Skin epidermis (tissue), 12 donors: ENCODE results near the gene INPPL1.
A peak's percentile ranks its signal among the peaks of the same experiment; 100 is the strongest.
"Not testable (repeated sequence)": the region's sequence is repeated elsewhere in the genome, so short reads cannot be mapped to it uniquely, and the experiment has no call there.

ENCODE experiments used
- H3K27ac ChIP-seq, 21 experiments: fragments of 200-600 bp; sonication (generic) in 11 of 21; one replicate each; pipeline ENCODE4 v1.5.0; 2020; ENCODE audit warnings: mild to moderate bottlenecking in 3 of 21, inconsistent platforms in 2 of 21, moderate library complexity in 2 of 21
- H3K4me3 ChIP-seq, 7 experiments: fragments of 200-600 bp; sonication (generic) in 2 of 7; one replicate each; pipeline ENCODE4 v1.5.0; 2020; ENCODE audit warnings: inconsistent platforms in 2 of 7, mild to moderate bottlenecking in 2 of 7, moderate library complexity in 1 of 7

Gene INPPL1, protein sequence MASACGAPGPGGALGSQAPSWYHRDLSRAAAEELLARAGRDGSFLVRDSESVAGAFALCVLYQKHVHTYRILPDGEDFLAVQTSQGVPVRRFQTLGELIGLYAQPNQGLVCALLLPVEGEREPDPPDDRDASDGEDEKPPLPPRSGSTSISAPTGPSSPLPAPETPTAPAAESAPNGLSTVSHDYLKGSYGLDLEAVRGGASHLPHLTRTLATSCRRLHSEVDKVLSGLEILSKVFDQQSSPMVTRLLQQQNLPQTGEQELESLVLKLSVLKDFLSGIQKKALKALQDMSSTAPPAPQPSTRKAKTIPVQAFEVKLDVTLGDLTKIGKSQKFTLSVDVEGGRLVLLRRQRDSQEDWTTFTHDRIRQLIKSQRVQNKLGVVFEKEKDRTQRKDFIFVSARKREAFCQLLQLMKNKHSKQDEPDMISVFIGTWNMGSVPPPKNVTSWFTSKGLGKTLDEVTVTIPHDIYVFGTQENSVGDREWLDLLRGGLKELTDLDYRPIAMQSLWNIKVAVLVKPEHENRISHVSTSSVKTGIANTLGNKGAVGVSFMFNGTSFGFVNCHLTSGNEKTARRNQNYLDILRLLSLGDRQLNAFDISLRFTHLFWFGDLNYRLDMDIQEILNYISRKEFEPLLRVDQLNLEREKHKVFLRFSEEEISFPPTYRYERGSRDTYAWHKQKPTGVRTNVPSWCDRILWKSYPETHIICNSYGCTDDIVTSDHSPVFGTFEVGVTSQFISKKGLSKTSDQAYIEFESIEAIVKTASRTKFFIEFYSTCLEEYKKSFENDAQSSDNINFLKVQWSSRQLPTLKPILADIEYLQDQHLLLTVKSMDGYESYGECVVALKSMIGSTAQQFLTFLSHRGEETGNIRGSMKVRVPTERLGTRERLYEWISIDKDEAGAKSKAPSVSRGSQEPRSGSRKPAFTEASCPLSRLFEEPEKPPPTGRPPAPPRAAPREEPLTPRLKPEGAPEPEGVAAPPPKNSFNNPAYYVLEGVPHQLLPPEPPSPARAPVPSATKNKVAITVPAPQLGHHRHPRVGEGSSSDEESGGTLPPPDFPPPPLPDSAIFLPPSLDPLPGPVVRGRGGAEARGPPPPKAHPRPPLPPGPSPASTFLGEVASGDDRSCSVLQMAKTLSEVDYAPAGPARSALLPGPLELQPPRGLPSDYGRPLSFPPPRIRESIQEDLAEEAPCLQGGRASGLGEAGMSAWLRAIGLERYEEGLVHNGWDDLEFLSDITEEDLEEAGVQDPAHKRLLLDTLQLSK

DNA sequence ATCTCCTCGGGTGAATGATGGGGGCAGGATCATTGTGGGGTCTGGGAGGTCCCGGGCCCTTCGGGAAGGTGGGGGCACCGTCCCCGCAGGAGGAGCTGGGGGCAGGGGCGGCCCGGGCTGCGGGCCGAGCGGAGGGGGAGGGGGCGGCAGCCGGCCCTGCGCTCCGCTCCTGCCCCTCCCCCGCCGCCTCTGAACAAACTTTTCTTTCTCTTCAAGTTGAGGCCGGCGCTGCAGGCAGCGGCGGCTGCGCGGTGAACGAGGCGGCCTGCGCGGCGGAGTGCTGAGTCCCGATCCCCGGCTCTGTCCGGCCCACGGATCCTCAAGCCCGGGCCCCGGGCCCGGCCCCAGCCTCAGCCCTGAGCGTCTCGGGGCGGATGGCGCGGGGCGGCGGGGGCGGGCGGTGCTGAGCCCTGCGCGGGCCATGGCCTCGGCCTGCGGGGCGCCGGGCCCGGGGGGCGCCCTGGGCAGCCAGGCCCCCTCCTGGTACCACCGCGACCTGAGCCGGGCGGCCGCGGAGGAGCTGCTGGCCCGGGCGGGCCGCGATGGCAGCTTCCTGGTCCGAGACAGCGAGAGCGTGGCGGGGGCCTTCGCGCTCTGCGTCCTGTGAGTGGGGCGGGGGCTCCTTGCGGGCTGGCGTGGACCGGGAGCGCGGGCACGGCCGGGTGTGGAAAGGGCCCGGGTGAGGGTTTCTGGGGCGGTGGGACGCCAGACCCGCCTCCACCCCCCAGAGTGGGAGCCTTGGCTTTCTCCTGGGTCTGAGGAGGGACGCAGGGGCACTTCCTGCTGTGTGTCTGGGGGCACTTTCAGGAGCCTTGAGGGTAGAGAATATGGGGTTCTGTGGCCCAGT lies at the start of gene INPPL1:
Gene INPPL1 (plus strand): TSS at position 204 of the 847 bp plus-strand sequence. CDS start 218 bp downstream, at position 422.
- Histone ChIP-seq H3K27ac (peak within 1 kb of the TSS; percentile 23 to 97 (median 91)), H3K4me3 (peak within 1 kb of the TSS; percentile 63 to 89 (median 81))

DNA sequence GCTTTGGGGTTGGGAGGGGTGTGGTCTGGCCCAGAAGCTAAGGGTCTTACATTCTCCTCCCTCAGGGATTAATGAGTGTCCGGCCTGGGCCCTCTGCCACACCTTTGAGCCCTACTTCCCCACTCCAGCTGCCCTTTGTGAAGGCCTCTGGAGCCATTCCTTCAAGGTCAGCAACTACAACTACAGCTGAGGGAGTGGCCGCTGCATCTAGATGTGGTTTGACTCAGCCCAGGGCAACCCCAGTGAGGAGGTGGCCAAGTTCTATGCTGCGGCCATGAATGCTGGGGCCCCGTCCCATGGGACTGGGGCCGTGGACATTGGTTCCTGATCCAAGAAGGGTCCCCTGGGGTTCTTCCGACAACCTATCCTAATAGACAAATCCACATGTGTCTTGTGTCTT lies 46.9 kb upstream of the INPPL1 start:
- no peak overlapping the region for H3K4me3 ChIP-seq
- H3K27ac ChIP-seq, result no peak overlapping the region

DNA sequence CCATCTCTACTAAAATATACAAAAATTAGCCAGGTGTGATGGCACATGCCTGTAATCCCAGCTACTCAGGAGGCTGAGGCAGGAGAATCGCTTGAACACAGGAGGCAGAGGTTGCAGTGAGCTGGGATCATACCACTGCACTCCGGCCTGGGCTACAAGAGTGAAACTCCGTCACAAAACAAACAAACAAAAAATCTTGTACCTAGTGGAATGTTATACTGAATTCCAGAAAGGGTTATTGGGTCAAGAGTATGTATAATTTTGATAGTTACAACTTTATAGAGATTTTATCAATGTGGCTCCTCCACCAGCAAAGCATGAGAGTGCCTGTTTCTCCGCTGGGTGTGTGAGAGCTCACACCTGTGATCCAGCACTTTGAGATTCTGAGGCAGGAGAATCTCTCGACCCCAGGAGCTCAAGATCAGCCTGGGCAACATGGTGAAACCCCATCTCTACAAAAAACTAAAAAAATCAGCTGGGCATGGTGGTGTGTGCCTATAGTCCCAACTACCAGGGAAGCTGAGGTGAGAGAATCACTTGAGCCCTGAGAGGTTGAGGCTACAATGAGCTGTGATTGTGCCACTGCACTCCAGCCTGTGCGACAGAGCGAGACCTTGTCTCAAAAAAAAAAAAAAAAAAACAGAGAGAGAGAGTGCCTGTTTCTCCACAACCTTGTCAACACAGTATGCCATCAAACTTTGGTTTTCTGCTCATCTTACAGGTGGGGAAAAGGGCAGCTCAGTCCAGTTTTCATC lies 45.3 kb upstream of the INPPL1 start:
- no peak overlapping the region for H3K27ac ChIP-seq
- no peak overlapping the region for H3K4me3 ChIP-seq

DNA sequence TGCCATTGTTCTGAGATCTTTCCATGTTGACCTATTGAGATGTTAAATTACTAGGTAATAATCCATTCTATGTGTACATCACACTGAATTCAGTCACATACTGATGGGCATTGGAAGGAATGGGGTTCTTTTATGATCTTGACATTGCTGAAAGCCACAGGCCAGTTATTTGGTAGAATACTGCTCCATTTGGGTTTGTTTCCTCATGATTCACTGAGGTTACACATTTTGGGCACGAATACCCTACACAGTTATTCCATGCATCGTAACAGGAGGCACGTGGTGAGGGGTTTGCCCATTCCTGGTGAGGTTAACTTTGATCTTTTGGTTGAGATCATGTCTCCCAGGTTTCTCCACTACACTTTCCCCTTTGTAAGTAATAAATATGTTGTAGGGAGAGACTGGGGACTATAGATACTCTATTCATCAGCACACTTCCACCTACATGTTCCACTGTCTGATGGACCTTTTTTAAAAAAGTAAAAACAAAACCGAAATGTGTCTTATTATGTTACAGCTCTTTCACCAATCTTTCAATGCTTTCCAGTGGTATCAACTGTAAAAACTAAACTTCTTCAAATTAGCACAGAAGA lies 44.7 kb upstream of the INPPL1 start:
- Histone ChIP-seq H3K27ac (peak overlapping the region in 2 of 21 experiments; percentile 18 to 81), H3K4me3 (no peak overlapping the region)

DNA sequence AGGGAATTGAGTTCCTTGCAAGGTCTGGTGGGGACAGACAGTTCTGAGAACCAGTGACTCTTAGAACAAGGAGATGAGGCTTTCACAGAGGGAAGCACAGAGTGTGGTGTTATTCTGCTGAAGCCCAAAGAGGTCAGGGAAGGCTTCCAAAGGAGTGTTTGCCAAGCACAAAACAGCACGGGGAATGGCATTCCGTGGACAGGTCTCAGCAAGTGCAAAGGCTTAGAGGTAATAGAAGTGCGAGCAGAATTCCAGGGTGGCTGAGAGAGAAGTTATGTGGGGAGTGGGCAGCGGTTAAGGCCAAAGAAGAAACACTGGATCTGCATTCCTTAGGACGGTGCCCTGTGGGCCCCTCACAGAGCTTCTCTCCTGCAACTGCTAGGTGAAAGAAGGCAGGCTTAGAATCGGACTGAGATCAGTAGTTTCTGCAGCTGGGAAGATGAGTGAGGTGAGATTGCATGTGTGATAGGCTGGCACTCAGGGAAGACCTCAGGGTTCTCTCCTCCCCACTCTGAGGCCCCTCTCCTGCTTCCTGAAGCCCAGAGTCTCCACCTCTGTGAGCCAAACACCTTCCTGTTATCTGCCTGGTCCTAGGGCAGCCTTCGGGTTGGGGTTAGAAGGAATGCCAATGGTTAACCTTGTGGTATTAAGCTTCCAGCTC lies 43.5 kb upstream of the INPPL1 start:
- not testable (repeated sequence) for H3K4me3 ChIP-seq

DNA sequence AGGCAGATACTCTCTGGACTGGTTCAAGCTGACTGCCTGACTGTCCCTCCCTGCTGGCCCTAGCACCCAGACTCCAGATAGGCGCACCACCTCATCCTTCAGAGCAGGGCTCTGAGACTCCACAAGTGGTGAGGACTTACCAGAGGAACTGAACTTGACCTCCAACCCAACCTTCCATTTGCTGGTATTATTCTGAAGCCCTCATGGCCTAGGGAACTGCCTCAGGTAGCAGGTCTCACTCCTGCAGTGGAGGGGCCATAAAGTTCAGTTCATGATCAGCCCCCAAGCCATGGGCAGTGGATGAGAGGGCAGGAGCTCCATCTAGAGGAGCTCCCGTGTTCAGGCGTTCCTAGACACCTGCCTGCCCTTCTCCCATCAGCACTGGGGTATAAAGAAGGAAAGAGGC lies 43.0 kb upstream of the INPPL1 start:
- peak overlapping the region in 6 of 21 experiments; percentile 10 to 80 (median 38) for H3K27ac ChIP-seq

More for the DNA sequence above, 43.5 kb upstream of the INPPL1 start:
- peak overlapping the region in 5 of 21 experiments; percentile 10 to 81 (median 63) for H3K27ac ChIP-seq

DNA sequence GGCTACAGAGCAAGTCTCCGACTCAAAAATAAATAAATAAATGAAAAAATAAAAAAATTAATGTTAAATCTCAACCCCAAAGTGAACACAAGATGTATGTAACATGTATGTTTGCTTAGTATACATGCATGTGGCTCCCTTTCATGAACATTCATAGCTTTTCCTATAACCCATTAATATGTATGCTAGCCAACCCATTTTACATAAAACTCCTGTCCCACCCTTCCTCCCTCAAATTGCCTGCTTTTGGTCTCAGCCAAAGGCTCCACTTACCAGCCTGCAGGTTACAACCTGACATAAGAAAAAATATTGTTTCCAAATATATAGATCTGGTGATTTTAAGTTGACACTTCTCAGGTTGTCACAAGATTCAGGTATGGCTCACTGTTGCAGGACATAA lies 36.3 kb upstream of the INPPL1 start:
- H3K4me3 ChIP-seq, result no peak overlapping the region
- no peak overlapping the region for H3K27ac ChIP-seq

More for the DNA sequence above, 43.0 kb upstream of the INPPL1 start:
- not testable (repeated sequence) for H3K4me3 ChIP-seq

DNA sequence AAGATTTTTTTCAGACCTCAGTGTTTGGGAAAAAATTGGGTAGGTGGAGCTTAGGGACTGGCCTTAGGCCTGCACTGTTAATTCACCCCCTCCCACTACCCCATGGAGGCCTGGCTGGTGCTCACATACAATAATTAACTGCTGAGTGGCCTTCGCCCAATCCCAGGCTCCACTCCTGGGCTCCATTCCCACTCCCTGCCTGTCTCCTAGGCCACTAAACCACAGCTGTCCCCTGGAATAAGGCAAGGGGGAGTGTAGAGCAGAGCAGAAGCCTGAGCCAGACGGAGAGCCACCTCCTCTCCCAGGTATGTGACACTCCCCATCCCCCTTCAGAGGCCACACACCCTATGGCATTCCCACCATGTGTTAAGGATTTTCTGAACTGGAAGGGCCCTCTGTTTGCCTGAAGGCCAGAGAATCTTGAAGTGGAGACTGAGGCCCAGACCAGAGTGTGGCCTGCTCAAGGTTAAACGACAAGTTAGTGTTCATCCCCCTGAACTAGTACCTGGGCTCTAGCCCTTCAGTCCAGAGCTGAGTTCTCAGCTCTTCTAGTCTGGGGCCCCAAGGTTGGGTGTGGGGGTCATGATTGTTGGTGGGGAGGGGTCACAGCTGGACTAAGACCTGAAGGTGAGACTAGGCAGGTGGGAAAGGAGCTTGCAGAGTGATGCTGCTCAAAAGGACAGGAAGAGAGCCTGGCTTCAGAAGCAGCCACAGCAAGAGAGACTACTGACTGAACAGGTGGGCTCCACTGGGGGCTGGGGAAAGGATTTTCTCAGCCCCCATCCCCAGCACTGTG lies 34.9 kb upstream of the INPPL1 start:
- Histone ChIP-seq H3K4me3 (no peak overlapping the region), H3K27ac (peak overlapping the region in 1 of 21 experiments; percentile 10)

DNA sequence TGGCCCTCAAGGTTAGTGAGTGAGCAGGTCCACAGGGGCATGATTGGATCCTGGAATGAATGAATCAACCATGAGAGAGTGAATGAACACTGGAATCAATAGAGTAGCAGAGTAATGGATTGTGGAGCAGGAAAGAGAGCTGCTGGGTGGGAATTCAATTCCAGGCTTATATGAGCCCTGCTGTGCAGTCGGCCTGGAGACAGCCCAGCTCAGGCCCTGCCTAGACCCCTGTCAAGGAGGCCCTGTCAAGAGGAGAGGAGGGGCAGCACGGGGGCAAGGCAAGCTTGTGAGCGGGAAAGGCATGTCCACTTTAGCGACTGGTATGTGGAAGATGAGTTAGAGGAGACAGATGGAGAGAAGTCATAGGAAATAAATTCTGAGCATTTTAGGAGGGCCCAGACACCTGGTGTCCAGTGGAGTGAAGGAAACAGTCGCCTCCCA lies 33.9 kb upstream of the INPPL1 start:
- no peak overlapping the region for H3K27ac ChIP-seq
- no peak overlapping the region for H3K4me3 ChIP-seq

DNA sequence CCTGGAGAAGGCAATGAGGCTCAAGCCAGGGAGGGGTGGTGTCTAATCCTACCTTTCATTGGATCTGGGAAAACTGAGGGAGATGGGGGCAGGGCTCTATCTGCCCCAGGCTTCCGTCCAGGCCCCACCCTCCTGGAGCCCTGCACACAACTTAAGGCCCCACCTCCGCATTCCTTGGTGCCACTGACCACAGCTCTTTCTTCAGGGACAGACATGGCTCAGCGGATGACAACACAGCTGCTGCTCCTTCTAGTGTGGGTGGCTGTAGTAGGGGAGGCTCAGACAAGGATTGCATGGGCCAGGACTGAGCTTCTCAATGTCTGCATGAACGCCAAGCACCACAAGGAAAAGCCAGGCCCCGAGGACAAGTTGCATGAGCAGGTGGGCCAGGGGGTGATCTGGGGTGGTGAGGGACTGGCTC lies 32.6 kb upstream of the INPPL1 start, which contains the start of gene FOLR1:
Gene FOLR1 (plus strand): TSS at position 180 of the 421 bp plus-strand sequence. CDS start 34 bp downstream, at position 214.
- no peak within 1 kb of the TSS for H3K4me3 ChIP-seq
- no peak within 1 kb of the TSS for H3K27ac ChIP-seq

DNA sequence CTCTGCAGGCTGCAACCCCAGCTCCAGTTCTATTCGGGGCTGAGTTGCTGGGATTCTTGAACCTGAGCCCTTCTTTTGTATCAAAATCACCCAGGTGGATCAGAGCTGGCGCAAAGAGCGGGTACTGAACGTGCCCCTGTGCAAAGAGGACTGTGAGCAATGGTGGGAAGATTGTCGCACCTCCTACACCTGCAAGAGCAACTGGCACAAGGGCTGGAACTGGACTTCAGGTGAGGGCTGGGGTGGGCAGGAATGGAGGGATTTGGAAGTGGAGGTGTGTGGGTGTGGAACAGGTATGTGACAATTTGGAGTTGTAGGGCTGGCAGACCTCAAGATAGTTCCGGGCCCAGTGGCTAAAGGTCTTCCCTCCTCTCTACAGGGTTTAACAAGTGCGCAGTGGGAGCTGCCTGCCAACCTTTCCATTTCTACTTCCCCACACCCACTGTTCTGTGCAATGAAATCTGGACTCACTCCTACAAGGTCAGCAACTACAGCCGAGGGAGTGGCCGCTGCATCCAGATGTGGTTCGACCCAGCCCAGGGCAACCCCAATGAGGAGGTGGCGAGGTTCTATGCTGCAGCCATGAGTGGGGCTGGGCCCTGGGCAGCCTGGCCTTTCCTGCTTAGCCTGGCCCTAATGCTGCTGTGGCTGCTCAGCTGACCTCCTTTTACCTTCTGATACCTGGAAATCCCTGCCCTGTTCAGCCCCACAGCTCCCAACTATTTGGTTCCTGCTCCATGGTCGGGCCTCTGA lies 28.9 kb upstream of the INPPL1 start:
- Histone ChIP-seq H3K4me3 (no peak overlapping the region), H3K27ac (no peak overlapping the region)

DNA sequence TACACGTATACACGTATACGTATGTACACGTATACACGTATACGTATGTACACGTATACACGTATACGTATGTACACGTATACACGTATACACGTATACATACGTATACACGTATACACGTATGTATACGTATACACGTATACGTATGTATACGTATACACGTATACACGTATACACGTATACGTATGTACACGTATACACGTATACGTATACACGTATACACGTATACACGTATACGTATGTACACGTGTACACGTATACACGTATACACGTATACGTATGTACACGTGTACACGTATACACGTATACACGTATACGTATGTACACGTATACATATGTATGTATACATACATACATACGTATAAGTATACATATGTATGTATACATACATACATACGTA lies 23.1 kb upstream of the INPPL1 start:
- H3K27ac ChIP-seq, H3K4me3 ChIP-seq: not testable (repeated sequence)

DNA sequence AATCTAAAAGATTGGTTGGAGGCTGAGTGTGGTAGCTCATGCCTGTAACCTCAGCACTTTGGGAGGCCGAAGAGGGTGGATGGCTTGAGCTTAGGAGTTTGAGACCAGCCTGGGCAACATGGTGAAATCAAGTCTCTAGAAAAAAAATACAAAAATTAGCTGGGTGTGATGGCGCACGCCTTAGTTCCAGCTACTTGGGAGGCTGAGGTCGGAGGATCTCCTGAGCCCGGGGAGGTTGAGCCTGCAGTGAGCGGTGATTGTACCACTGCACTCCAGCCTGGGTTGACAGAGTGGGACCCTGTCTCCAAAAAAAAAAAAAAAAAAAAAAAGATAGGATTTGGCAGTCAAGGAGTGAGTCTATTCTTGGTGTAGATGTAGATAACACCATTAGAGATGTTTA lies 22.0 kb upstream of the INPPL1 start:
- H3K27ac ChIP-seq, result no peak overlapping the region

DNA sequence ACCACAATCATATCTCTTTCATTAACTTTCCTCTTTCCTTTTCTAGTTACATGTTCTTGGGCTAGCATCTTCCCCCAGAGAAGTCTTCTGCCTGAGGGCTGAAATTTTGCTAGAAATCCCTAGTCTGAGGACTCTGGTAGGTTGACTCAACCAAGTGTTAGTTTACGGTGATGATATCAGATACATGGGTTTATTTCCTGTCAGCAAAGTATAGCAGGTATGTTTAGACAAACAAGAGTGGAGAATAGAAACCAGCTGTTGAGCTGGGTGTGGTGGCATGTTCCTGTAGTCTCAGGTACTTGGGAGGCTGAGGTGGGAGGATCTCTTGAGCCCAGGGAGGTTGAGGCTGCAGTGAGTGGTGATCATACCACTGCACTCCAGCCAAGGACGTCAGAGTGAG lies 21.4 kb upstream of the INPPL1 start:
- Histone ChIP-seq H3K27ac (no peak overlapping the region), H3K4me3 (no peak overlapping the region)

More for the DNA sequence above, 22.0 kb upstream of the INPPL1 start:
- no peak overlapping the region for H3K4me3 ChIP-seq

DNA sequence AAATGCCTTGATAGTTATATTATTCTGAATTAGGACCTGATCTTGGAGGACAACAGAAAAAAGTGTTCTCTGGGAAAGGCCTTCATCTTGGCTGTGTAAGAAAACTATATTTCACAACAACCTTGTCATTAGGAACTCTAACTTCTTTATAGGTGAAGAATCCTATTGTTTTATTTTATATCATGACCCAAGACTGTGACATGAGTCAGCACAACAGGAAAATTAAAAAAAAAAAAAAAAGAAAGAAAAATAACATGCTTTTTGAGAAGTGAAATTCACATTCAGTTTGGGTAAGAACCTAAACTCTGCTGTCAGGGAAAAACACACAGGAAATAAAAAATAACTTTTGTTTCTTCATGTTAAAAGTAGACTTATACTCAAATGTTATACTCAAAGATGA lies 19.7 kb upstream of the INPPL1 start:
- Histone ChIP-seq H3K27ac (no peak overlapping the region), H3K4me3 (no peak overlapping the region)

DNA sequence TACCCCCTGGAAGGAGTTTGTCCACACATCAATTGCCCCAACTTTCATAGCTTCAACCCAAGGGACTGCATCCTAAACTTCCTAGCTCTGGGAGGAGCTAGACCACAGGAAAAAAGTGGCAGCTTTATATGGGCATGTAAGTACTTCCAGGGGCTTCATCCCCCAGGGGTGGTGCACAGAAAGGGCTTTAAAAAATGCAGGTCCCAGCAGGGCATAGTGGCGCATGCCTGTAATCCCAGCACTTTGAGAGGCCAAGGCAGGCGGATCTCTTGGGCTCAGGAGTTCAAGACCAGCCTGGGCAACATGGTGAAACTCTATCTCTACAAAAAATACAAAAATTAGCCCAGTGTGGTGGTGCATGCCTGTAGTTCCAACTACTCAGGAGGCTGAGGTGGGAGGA lies 17.8 kb upstream of the INPPL1 start:
- not testable (repeated sequence) for H3K27ac ChIP-seq, H3K4me3 ChIP-seq
